Body of pancreas (tissue), 4 donors: ENCODE data around the gene ZNF177.

Experiments used
- POLR2A ChIP-seq, 3 donors: fragments of 450-650 bp; IDR thresholded peaks; one replicate each; pipeline ENCODE4 v1.6.1; 2016; ENCODE audit warnings: antibody characterized with exemption in 3 of 3, mild to moderate bottlenecking in 2 of 3
- TF ChIP-seq, protein P1 (sequence below), 7 experiments: fragments of 450-650 bp in 4 of 7; fragments of 200-600 bp in 3 of 7; sonication (generic) in 3 of 7; IDR thresholded peaks; one replicate each; pipeline ENCODE4 v1.5.1; 2016 to 2019; ENCODE audit warnings: antibody characterized with exemption in 7 of 7

DNA sequence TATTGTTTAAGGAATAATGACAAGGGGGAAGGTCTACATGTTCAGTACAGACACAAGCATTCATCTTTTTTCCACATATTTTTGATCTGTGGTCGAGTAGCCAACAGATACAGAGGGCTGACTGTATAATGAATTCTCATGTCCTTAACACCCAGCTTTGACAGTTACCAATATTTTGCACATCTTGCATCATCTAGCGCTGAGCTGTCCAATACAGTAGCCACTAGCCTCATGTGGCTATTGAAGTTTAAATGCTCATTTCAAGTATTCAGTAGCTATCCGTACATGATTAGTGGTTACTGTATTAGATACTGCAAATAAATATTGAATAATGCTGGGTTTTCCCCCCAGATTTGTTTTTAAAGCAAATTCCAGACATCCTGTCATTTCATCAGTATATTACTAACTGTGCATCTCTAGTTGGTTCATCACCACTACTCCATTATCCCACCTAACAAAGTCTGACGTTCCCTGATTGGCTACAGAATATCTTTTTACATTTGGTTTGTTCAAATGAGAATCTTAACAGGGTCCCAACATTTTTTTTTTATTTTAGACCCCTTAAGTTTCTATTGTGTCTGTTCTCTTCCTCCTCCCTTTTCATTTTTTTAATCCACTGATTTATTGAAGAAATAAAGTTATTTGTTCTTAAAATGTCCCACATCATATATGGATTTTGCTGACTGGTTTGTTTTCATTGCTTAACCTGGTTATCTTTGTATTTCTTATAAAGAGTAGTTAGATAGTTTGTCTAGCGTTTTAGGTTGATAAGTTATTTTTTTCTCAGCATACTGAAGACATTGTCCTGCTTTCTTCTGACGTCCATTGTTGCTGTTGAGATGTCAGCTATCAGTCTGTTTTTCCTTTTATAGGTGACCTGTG lies 8.2 kb downstream of the ZNF177 start:
- TF ChIP-seq, protein P1, sequence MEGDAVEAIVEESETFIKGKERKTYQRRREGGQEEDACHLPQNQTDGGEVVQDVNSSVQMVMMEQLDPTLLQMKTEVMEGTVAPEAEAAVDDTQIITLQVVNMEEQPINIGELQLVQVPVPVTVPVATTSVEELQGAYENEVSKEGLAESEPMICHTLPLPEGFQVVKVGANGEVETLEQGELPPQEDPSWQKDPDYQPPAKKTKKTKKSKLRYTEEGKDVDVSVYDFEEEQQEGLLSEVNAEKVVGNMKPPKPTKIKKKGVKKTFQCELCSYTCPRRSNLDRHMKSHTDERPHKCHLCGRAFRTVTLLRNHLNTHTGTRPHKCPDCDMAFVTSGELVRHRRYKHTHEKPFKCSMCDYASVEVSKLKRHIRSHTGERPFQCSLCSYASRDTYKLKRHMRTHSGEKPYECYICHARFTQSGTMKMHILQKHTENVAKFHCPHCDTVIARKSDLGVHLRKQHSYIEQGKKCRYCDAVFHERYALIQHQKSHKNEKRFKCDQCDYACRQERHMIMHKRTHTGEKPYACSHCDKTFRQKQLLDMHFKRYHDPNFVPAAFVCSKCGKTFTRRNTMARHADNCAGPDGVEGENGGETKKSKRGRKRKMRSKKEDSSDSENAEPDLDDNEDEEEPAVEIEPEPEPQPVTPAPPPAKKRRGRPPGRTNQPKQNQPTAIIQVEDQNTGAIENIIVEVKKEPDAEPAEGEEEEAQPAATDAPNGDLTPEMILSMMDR (IDR thresholded peaks at IDR 0.05): no peak
- no peak for TF ChIP-seq POLR2A (IDR thresholded peaks at IDR 0.05)
